Progenitor cell of endocrine pancreas (in vitro differentiated cells): ENCODE data around the gene SLC25A17. TPM values are rescaled to one million over a fixed set of nuclear protein-coding genes. Genes with fewer than 3 reads are reported as not detected.

Experiments used
- DNase-seq: peaks from one replicate; pipeline ENCODE4 v3.0.0; 2021; ENCODE audit warnings: low spot score; ENCODE audit not compliant: unreplicated experiment
- H3K27ac Mint-ChIP-seq: 2 replicates; pipeline ENCODE4 v1.8.0; 2021; ENCODE audit warnings: mild to moderate bottlenecking, moderate library complexity, mixed read lengths
- H3K27me3 Mint-ChIP-seq: 2 replicates; pipeline ENCODE4 v1.8.0; 2021; ENCODE audit warnings: mixed read lengths
- H3K36me3 Mint-ChIP-seq: 2 replicates; pipeline ENCODE4 v1.8.0; 2022; ENCODE audit warnings: mixed read lengths; ENCODE audit not compliant: insufficient read depth
- H3K4me1 Mint-ChIP-seq: 2 replicates; pipeline ENCODE4 v1.8.0; 2021; ENCODE audit warnings: low read depth, mixed read lengths
- H3K4me3 Mint-ChIP-seq: 2 replicates; pipeline ENCODE4 v1.8.0; 2021; ENCODE audit warnings: low read depth, mild to moderate bottlenecking, moderate library complexity, mixed read lengths
- H3K9me3 Mint-ChIP-seq: 2 replicates; pipeline ENCODE4 v1.8.0; 2021; ENCODE audit warnings: low read depth, mixed read lengths
- total RNA-seq: library from RNA; stranded (reverse); gene quantifications from 2 replicates; pipeline ENCODE4 v1.2.1, GENCODE V29; 2021
- TF ChIP-seq, protein P1 (sequence below): fragments of 200-600 bp; sonication (generic); IDR thresholded peaks from one replicate; pipeline ENCODE4 v1.5.0; 2021; ENCODE audit warnings: antibody characterized with exemption, mild to moderate bottlenecking; ENCODE audit not compliant: unreplicated experiment

The SLC25A17 gene
- total RNA-seq, 1 donor from 2014 or later: 16.7 TPM

DNA sequence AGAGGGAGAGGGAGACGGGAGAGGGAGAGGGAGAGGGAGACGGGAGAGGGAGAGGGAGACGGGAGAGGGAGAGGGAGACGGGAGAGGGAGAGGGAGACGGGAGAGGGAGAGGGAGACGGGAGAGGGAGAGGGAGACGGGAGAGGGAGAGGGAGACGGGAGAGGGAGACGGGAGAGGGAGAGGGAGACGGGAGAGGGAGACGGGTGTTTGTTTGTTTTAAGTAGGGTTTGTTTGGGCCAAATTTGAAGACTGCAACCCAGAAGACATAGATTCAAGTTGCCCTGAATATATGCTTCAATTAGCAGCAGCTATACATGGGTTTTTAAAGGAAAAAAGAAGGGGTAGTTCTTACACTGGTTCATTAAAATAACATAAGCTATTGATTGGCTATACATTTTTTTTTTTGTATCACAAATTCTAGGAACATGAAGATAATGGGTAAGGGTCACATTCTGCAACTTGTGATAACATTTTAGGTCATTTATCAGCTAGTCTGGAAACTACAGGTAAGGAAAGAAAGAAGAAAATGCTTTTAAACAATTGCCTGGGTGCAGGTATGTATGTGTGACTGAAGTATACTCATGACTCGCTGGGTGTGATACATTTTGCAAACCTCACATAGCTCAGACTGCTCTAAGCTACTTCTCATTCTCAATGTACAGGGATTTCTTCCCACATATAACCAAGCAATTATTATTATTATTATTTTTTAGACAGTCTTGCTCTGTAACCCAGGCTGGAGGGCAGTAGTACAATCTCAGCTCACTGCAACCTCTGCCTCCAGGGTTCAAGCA lies 72.5 kb downstream of the SLC25A17 start:
- Mint-ChIP-seq H3K36me3 (peaks cover 2% of the 10 kb centered on the region), H3K9me3 (no peaks in the 10 kb centered on the region), H3K27me3 (no peaks in the 10 kb centered on the region), H3K4me3 (no peak overlapping the region), H3K4me1 (peaks cover 9% of the 10 kb centered on the region), H3K27ac (no peak overlapping the region)
- TF ChIP-seq, protein P1, sequence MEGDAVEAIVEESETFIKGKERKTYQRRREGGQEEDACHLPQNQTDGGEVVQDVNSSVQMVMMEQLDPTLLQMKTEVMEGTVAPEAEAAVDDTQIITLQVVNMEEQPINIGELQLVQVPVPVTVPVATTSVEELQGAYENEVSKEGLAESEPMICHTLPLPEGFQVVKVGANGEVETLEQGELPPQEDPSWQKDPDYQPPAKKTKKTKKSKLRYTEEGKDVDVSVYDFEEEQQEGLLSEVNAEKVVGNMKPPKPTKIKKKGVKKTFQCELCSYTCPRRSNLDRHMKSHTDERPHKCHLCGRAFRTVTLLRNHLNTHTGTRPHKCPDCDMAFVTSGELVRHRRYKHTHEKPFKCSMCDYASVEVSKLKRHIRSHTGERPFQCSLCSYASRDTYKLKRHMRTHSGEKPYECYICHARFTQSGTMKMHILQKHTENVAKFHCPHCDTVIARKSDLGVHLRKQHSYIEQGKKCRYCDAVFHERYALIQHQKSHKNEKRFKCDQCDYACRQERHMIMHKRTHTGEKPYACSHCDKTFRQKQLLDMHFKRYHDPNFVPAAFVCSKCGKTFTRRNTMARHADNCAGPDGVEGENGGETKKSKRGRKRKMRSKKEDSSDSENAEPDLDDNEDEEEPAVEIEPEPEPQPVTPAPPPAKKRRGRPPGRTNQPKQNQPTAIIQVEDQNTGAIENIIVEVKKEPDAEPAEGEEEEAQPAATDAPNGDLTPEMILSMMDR: no peak
- DNase-seq: no peak

DNA sequence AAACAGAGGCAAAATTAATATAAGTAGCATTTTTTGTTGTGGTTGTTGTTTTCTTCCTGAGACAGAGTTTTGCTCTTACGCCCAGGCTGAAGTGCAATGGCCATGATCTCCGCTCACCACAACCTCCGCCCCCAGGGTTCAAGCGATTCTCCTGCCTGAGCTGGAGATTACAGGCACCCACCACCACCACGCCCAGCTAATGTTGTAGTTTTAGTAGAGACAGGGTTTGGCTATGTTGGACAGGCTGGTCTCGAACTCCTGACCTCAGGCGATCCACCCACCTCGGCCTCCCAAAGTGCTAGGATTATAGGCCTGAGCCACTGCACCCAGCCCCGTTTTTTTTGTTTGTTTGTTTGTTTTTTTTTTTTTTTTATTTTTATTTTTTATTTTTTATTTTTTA lies 75.4 kb downstream of the SLC25A17 start:
- DNase-seq: no peak
- TF ChIP-seq, protein P1: no peak
- peaks cover 7% of the 10 kb centered on the region for H3K4me1 Mint-ChIP-seq
- H3K9me3 Mint-ChIP-seq: no peaks in the 10 kb centered on the region
- no peak overlapping the region for H3K27ac Mint-ChIP-seq
- H3K36me3 Mint-ChIP-seq: peaks cover 2% of the 10 kb centered on the region
- no peaks in the 10 kb centered on the region for H3K27me3 Mint-ChIP-seq
- H3K4me3 Mint-ChIP-seq: no peak overlapping the region

DNA sequence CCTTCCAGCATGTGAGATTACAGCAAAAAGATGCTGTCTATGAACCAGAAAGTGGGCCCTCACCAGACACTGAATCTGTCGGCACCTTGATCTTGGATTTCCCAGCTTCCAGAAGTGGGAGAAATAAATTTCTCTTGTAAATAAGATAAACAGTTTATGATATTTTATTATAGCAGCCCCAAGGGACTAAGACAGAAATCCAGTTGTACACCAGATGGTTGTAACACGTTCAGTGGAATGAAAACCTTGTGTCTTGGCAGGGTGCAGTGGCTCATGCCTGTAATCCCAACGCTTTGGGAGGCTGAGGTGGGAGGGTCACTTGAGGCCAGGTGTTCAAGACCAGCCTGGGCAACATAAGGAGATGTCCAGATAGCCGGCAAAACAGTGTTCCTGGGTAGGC lies 78.0 kb downstream of the SLC25A17 start:
- TF ChIP-seq, protein P1: no peak
- Mint-ChIP-seq H3K27me3 (no peaks in the 10 kb centered on the region), H3K4me3 (no peak overlapping the region)

DNA sequence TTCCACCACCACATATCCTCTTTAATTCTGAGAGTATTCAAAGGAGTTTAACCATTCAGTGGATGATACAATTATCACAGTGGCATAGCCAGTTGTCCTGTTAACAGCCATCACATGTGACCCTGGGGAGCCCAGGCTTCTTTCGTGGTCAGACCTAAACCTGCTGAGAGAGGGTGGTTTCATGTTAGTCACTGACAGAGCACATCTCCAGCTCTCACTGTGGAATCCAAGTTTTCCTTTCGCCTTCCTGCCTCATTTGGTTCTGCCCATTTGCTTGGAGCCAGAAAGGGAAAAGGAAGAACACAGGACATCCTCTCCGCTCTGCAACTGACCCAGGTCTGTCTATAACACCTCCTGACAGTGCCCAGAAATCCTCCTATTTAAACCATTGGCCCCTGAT lies 79.4 kb downstream of the SLC25A17 start:
- Mint-ChIP-seq H3K4me1 (peaks cover 1% of the 10 kb centered on the region), H3K4me3 (no peak overlapping the region), H3K9me3 (no peaks in the 10 kb centered on the region), H3K36me3 (no peaks in the 10 kb centered on the region), H3K27ac (no peak overlapping the region), H3K27me3 (no peaks in the 10 kb centered on the region)
- TF ChIP-seq, protein P1: no peak
- no peak for DNase-seq

More for the DNA sequence above, 78.0 kb downstream of the SLC25A17 start:
- DNase-seq: no peak
- Mint-ChIP-seq H3K27ac (no peak overlapping the region), H3K4me1 (no peaks in the 10 kb centered on the region), H3K9me3 (no peaks in the 10 kb centered on the region), H3K36me3 (no peaks in the 10 kb centered on the region)

DNA sequence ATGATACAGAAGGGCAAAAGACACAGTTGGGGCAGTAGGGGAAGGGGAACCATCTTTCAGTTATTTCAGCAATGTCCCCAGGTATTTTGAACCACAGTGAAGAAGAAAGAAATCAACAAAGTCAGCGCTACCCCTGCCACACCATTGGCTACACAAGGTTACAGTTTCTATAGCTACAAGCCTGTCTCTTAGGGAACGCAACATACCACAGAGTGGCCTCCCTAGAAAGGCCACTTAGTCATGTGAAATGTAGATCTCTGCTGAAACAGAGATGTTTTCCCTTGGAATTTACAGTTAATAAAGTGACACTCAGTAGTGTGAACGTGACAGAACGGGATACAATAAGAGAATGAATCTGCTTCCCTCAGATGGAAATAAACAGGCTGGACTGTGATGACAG lies 85.2 kb downstream of the SLC25A17 start:
- TF ChIP-seq, protein P1: no peak
- H3K4me1 Mint-ChIP-seq: peaks cover 9% of the 10 kb centered on the region
- no peak overlapping the region for H3K4me3 Mint-ChIP-seq
- H3K9me3 Mint-ChIP-seq: no peaks in the 10 kb centered on the region
- no peaks in the 10 kb centered on the region for H3K27me3 Mint-ChIP-seq
- no peaks in the 10 kb centered on the region for H3K36me3 Mint-ChIP-seq
- DNase-seq: no peak
- peak overlapping the region; percentile 38 for H3K27ac Mint-ChIP-seq
